ENCODE results near the gene GMDS. TPM values are rescaled to one million over a fixed set of nuclear protein-coding genes. Genes with fewer than 3 reads are reported as not detected.

GMDS gene
- total and polyA plus RNA-seq, 2 of the 4 experiments (the other 2 are of a cell fraction) = 7.3 to 21.9 TPM

GRCh38 chr6:2072453-2072852 lies 173.0 kb downstream of the GMDS start:
- H4K5ac ChIP-seq (ENCODE audit: low read depth, low read length) = no peak overlapping the region
- H3K79me1 ChIP-seq (ENCODE audit: low read depth in 1 of 2, low read length in 2 of 2) = no peaks in the 10 kb centered on the region
- POLR2A ChIA-PET (ENCODE audit: unreplicated experiment) = no interaction called here
- H3K56ac ChIP-seq (ENCODE audit: extremely low read depth, insufficient read depth, low read length) = no peak overlapping the region
- no peaks in the 10 kb centered on the region; the same call in 1 of the 2 replicates for H3K9me1 ChIP-seq (ENCODE audit: insufficient read depth, low read length)
- in situ Hi-C loops (cut with MboI; ENCODE audit: low sequenced_read_pairs) = no loop called here
- H4K8ac ChIP-seq (ENCODE audit: low read depth in 2 of 2, low read length in 2 of 2) = no peak overlapping the region
- CTCF ChIA-PET = no interaction called here
- H2BK15ac ChIP-seq (ENCODE audit: low read depth, low read length) = no peak overlapping the region
- no TSS peak for BruUV-seq (replicated peaks)
- no peak overlapping the region for H3K4ac ChIP-seq (ENCODE audit: low read depth, low read length)
- H3K9ac ChIP-seq (ENCODE audit: low read depth, low read length) = no peak overlapping the region
- no peaks in the 10 kb centered on the region for H3K36me3 ChIP-seq (ENCODE audit: control insufficient read depth, insufficient read depth, low read length)
- no peak overlapping the region for H2BK120ac ChIP-seq (ENCODE audit: low read depth, low read length)
- no peak overlapping the region for H2AFZ ChIP-seq (replicated peaks; ENCODE audit: low read length, poor library complexity)
- no peak overlapping the region for H2BK20ac ChIP-seq (ENCODE audit: low read depth, low read length)
- no peaks in the 10 kb centered on the region for H3K9me3 ChIP-seq (ENCODE audit: control insufficient read depth, insufficient read depth, low read length)
- no peak overlapping the region for H3K23ac ChIP-seq (ENCODE audit: low read depth, low read length)
- H2AK5ac ChIP-seq (ENCODE audit: low read depth, low read length) = no peak overlapping the region
- no peak overlapping the region for H3K4me3 ChIP-seq (ENCODE audit: insufficient read depth, low read depth, low read length)
- no peak for TF ChIP-seq CTCF (conservative IDR thresholded peaks at IDR 0.05; ENCODE audit: low read depth, low read length)
- TF ChIP-seq POLR2A (IDR thresholded peaks at IDR 0.05; ENCODE audit: low read depth, low read length) = no peak
- TF ChIP-seq FOS (IDR thresholded peaks at IDR 0.05; ENCODE audit: low read depth, low read length) = no peak
- no peak for TF ChIP-seq CEBPB (IDR thresholded peaks at IDR 0.05; ENCODE audit: low read depth, low read length)
- no peak for TF ChIP-seq RFX5 (IDR thresholded peaks at IDR 0.05; ENCODE audit: low read depth, low read length)
- no peak for TF ChIP-seq MAFK (IDR thresholded peaks at IDR 0.05; ENCODE audit: low read depth, low read length)
- no peak for TF ChIP-seq SMC3 (IDR thresholded peaks at IDR 0.05; ENCODE audit: low read depth, low read length)
- no peak for TF ChIP-seq RAD21 (IDR thresholded peaks at IDR 0.05; ENCODE audit: low read length)
- no peak for TF ChIP-seq NFE2L2 (IDR thresholded peaks at IDR 0.05; ENCODE audit: low read depth, low read length)
- ATAC-seq (ENCODE audit: low read depth) (no peak), DNase-seq (peak; percentile 15)
- dilution Hi-C loops (cut with HindIII; ENCODE audit: low sequenced_read_pairs, unreplicated experiment) = no loop called here
- no peak overlapping the region for H3K18ac ChIP-seq (ENCODE audit: low read depth, low read length)
- H4K91ac ChIP-seq (ENCODE audit: insufficient read depth, low read depth, low read length) = no peak overlapping the region
- H3K4me2 ChIP-seq (ENCODE audit: low read depth, low read length) = no peak overlapping the region
- H2BK5ac ChIP-seq (ENCODE audit: low read depth, low read length, poor library complexity, severe bottlenecking) = no peak overlapping the region
- H3K14ac ChIP-seq (replicated peaks; ENCODE audit: low read depth, low read length) = no peak overlapping the region
- no peaks in the 10 kb centered on the region for H4K20me1 ChIP-seq (ENCODE audit: insufficient read depth, low read length)
- H3K27me3 ChIP-seq (ENCODE audit: control insufficient read depth, insufficient read depth, low read length) = no peaks in the 10 kb centered on the region
- H3K4me1 ChIP-seq (ENCODE audit: control insufficient read depth, insufficient read depth, low read length) = 0 out of 2 replicates have a peak, but pooled peaks cover 2% of the 10 kb centered on the region
- intact Hi-C loops (cut with micrococcal nuclease) = no loop called here
- H2AK9ac ChIP-seq (replicated peaks; ENCODE audit: low read depth, low read length, poor library complexity) = no peak overlapping the region
- no peak overlapping the region for H3K27ac ChIP-seq (ENCODE audit: insufficient read depth, low read length)
